Osteocyte (in vitro differentiated cells): ENCODE data around the gene ADAM17. TPM values are rescaled to one million over a fixed set of nuclear protein-coding genes. Genes with fewer than 3 reads are reported as not detected.
"Not testable (repeated sequence)": the region's sequence is repeated elsewhere in the genome, so short reads cannot be mapped to it uniquely, and the experiment has no call there.

ENCODE experiments used
- DNase-seq: peaks from one replicate; pipeline ENCODE4 v3.0.0; 2021; ENCODE audit warnings: mixed read lengths; ENCODE audit not compliant: unreplicated experiment; ENCODE audit errors: extremely low spot score
- H3K27ac Mint-ChIP-seq: one replicate; pipeline ENCODE4 v1.8.0; 2021; ENCODE audit warnings: mild to moderate bottlenecking, mixed read lengths; ENCODE audit not compliant: unreplicated experiment
- H3K27me3 Mint-ChIP-seq: one replicate; pipeline ENCODE4 v1.8.0; 2021; ENCODE audit warnings: mixed read lengths; ENCODE audit not compliant: unreplicated experiment
- H3K36me3 Mint-ChIP-seq: one replicate; pipeline ENCODE4 v1.8.0; 2021; ENCODE audit warnings: mixed read lengths; ENCODE audit not compliant: unreplicated experiment
- H3K4me1 Mint-ChIP-seq: one replicate; pipeline ENCODE4 v1.8.0; 2021; ENCODE audit warnings: mixed read lengths; ENCODE audit not compliant: unreplicated experiment
- H3K4me3 Mint-ChIP-seq: one replicate; pipeline ENCODE4 v1.8.0; 2021; ENCODE audit warnings: mild to moderate bottlenecking, moderate library complexity, mixed read lengths; ENCODE audit not compliant: unreplicated experiment
- H3K9me3 Mint-ChIP-seq: one replicate; pipeline ENCODE4 v1.8.0; 2021; ENCODE audit warnings: mixed read lengths; ENCODE audit not compliant: unreplicated experiment
- total RNA-seq: library from RNA; stranded (reverse); gene quantifications from 2 replicates; pipeline ENCODE4 v1.2.1, GENCODE V29; 2021
- TF ChIP-seq, protein P1 (sequence below): fragments of 200-600 bp; sonication (generic); IDR thresholded peaks from 2 replicates; pipeline ENCODE4 v1.5.0; 2021; ENCODE audit warnings: antibody characterized with exemption, mild to moderate bottlenecking, moderate library complexity

ADAM17 gene
- total RNA-seq, 1 donor from 2014 or later = 36.4 TPM

DNA sequence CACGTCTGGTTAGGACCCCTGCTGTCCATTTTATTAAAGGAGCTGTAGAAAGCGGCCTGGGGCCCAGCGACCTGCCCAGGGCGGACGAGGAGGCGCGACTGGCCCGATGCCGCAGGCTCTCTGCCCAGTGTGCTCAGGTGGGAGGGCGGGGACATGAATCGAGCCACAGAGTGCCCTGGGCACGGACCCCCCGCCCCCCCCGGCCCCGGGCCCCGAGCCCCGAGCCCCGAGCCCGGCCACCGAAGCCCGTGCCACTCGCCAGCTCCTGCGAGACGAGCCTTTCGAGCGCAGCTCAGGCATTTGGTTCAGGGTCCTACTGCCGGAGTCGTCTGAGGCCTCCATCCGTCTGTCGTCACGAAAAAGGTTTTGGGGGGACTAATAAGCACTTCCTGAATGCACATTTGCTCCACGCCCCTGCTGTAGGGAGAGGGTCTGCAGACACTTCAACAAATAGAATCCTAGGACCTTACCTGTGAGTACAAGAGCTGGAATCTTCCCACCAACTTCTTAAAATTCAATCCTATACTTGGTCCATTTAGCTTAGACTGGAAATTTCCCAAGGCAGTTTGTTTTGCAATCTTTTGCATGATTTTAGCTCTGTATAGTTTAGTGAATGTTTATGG lies 602 bp upstream of the ADAM17 start:
- Mint-ChIP-seq H3K27me3 (no peaks in the 10 kb centered on the region), H3K4me1 (peaks cover 67% of the 10 kb centered on the region), H3K27ac (peak overlapping the region; percentile 97), H3K4me3 (peak overlapping the region; percentile 99), H3K9me3 (no peaks in the 10 kb centered on the region), H3K36me3 (peaks cover 4% of the 10 kb centered on the region)
- DNase-seq = no peak
- TF ChIP-seq, protein P1, sequence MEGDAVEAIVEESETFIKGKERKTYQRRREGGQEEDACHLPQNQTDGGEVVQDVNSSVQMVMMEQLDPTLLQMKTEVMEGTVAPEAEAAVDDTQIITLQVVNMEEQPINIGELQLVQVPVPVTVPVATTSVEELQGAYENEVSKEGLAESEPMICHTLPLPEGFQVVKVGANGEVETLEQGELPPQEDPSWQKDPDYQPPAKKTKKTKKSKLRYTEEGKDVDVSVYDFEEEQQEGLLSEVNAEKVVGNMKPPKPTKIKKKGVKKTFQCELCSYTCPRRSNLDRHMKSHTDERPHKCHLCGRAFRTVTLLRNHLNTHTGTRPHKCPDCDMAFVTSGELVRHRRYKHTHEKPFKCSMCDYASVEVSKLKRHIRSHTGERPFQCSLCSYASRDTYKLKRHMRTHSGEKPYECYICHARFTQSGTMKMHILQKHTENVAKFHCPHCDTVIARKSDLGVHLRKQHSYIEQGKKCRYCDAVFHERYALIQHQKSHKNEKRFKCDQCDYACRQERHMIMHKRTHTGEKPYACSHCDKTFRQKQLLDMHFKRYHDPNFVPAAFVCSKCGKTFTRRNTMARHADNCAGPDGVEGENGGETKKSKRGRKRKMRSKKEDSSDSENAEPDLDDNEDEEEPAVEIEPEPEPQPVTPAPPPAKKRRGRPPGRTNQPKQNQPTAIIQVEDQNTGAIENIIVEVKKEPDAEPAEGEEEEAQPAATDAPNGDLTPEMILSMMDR = no peak

DNA sequence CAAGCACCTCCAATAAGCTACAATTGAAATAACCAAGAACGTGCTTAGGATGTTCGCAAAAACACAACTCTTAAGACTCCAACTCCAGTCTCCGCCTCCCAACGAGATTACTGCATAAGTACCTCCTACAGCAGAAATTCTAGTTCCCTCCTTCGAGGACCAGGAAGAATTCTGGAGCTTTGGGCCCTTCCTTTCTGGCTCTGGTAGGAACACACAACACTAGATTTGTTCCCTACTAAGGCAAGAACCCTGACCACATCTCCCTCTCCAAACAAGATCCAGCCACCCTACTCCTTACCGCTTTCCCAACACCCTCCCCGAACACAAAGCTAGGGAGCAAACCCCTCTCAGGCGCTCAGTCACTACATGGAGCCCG lies 721 bp downstream of the ADAM17 start:
- H3K4me3 Mint-ChIP-seq = peak overlapping the region; percentile 99
- TF ChIP-seq, protein P1 = no peak
- peaks cover 69% of the 10 kb centered on the region for H3K4me1 Mint-ChIP-seq
- H3K27ac Mint-ChIP-seq = peak overlapping the region; percentile 97
- H3K27me3 Mint-ChIP-seq = no peaks in the 10 kb centered on the region
- H3K9me3 Mint-ChIP-seq = no peaks in the 10 kb centered on the region
- DNase-seq = no peak
- peaks cover 4% of the 10 kb centered on the region for H3K36me3 Mint-ChIP-seq

DNA sequence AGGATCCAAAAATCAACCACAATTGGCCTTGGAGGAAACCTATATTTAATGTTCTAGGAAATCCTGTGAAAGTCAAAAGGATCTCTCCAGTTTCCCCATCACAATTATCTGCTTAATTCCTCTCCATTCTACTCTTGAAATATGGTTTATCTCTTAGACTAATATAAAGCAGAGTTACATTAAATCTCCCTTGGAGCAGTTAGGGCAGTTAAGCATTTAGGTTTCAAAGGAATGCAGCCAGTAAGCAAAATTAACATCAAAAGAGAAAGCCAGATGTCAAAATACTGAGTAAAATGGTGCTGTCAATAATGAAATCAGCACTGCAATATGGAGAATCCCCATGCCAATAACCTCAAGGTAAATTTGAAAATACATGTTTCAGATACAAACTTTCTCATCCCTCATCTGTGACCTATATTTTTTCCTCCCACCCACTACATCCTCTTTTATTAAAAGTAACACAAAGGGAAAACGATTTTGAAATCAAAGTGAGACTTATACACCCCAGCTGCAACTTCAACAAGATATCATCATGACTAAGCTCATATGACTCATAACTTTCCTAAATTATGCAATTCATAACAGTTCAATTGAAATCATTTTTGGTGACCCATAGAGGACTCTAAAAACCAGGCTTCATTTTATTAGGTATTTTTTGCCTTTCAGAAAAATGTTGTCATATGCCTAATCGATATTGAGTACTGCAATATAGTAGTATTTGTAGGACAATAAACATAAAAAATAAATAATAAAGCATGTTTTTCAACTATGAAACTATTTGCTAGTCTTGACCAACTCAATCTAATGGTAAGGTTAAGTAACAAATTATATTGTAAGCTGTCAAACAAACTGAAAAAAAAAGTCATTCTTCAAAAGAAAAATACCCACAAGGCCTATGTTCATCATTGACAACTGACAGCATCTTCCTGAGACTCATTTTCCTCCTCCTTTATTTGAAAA lies 3.1 kb downstream of the ADAM17 start:
- Mint-ChIP-seq H3K36me3 (no peaks in the 10 kb centered on the region), H3K9me3 (no peaks in the 10 kb centered on the region), H3K4me3 (peak overlapping the region; percentile 46), H3K27ac (peak overlapping the region; percentile 97), H3K27me3 (no peaks in the 10 kb centered on the region), H3K4me1 (peaks cover 70% of the 10 kb centered on the region)
- DNase-seq = no peak
- TF ChIP-seq, protein P1 = no peak

DNA sequence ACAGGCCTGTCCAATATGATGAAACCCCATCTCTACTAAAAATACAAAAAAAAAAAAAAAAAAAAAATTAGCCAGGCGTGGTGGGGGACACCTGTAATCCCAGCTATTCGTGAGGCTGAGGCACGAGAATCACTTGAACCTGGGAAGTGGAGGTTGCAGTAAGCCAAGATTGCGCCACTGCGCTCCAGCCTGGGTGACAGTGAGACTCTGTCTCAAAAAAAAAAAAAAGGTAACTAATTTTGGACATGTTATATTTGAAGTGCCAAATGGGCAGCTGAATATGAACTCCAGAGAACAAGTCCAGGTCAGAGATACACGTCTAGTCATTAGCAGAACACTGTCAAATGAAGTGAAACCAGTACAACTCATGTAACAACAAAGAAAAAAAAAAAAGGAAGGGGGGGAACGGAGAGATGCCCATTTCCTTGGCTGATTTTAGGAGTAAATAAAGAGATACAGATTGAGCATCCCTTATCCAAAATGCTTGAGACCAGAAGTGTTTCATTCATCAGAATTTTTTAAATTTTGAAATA lies 4.7 kb downstream of the ADAM17 start:
- not testable (repeated sequence) for H3K36me3 Mint-ChIP-seq, H3K4me3 Mint-ChIP-seq, H3K27me3 Mint-ChIP-seq, DNase-seq, H3K9me3 Mint-ChIP-seq
- Mint-ChIP-seq H3K4me1 (peaks cover 72% of the 10 kb centered on the region), H3K27ac (peak overlapping the region; percentile 97)

DNA sequence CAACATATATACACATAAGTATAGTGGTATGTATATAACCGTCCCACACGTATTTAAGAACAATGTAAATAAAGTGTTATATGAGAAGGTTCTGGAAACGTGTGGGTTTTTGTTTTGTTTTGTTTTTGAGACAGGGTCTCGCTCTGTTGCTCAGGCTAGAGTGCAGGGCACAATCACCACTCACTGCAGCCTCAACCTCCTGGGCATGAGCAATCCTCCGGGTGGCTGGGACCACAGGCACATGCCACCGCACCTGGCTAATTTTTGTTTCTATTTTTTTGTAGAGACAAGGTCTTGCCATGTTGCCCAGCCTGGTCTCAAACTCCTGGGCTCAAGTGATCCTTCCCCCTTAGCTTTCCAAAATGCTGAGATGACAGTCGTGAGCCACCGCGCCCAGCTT lies 6.2 kb downstream of the ADAM17 start:
- Mint-ChIP-seq H3K4me3 (no peak overlapping the region), H3K27ac (peak overlapping the region; percentile 46), H3K4me1 (peaks cover 77% of the 10 kb centered on the region)

More for the DNA sequence above, 6.2 kb downstream of the ADAM17 start:
- H3K27me3 Mint-ChIP-seq = no peaks in the 10 kb centered on the region
- no peaks in the 10 kb centered on the region for H3K9me3 Mint-ChIP-seq
- H3K36me3 Mint-ChIP-seq = no peaks in the 10 kb centered on the region
- TF ChIP-seq, protein P1 = no peak
- no peak for DNase-seq
